HG03342 (cell line): ENCODE results near the gene CHCHD6.

Source experiments
- ATAC-seq: cut with Tn5 transposase; IDR thresholded peaks from one replicate; pipeline ENCODE4 v1.9.1; 2021; ENCODE audit warnings: mild to moderate bottlenecking, moderate library complexity; ENCODE audit not compliant: unreplicated experiment

The CHCHD6 gene

GRCh38 chr3:126668450-126669401, 35.3 kb upstream of the CHCHD6 start:
- ATAC-seq, result no peak

GRCh38 chr3:126671521-126671920, 32.5 kb upstream of the CHCHD6 start:
- no peak for ATAC-seq

GRCh38 chr3:126672340-126672739, 31.7 kb upstream of the CHCHD6 start:
- ATAC-seq, result no peak

GRCh38 chr3:126672741-126673140, 31.3 kb upstream of the CHCHD6 start:
- ATAC-seq, result no peak

GRCh38 chr3:126676919-126677705, 26.9 kb upstream of the CHCHD6 start:
- no peak for ATAC-seq

- ATAC-seq, result no peak
Measured at GRCh38 chr3:126677862-126678503, 26.1 kb upstream of the CHCHD6 start.

- ATAC-seq, result no peak
Measured at GRCh38 chr3:126678693-126679317, 25.2 kb upstream of the CHCHD6 start.

GRCh38 chr3:126679318-126679751, 24.7 kb upstream of the CHCHD6 start:
- ATAC-seq, result no peak

- ATAC-seq, result no peak
Measured at GRCh38 chr3:126679831-126680666, 24.0 kb upstream of the CHCHD6 start.

- no peak for ATAC-seq
Measured at GRCh38 chr3:126680667-126681055, 23.4 kb upstream of the CHCHD6 start.

- no peak for ATAC-seq
Measured at GRCh38 chr3:126682009-126682408, 22.0 kb upstream of the CHCHD6 start.

- ATAC-seq, result no peak
Measured at GRCh38 chr3:126683069-126683468, 21.0 kb upstream of the CHCHD6 start.

- no peak for ATAC-seq
Measured at GRCh38 chr3:126684218-126684751, 19.8 kb upstream of the CHCHD6 start.

GRCh38 chr3:126685021-126685420, 19.0 kb upstream of the CHCHD6 start:
- ATAC-seq, result no peak

- no peak for ATAC-seq
Measured at GRCh38 chr3:126685493-126685892, 18.5 kb upstream of the CHCHD6 start.

GRCh38 chr3:126691765-126692164, 12.3 kb upstream of the CHCHD6 start:
- ATAC-seq, result no peak

- no peak for ATAC-seq
Measured at GRCh38 chr3:126692858-126693257, 11.2 kb upstream of the CHCHD6 start.

- no peak for ATAC-seq
Measured at GRCh38 chr3:126693921-126694320, 10.1 kb upstream of the CHCHD6 start.

GRCh38 chr3:126696701-126697267, 7.3 kb upstream of the CHCHD6 start:
- no peak for ATAC-seq
